GM23338 (cell line): ENCODE measurements around the gene RSRC1. TPM values are rescaled to one million over a fixed set of nuclear protein-coding genes. Genes with fewer than 3 reads are reported as not detected.

Source experiments
- ATAC-seq: fragments of 200-7000 bp; cut with Tn5 transposase; 3 replicates; pipeline ENCODE4 v1.9.1; 2020
- DNase-seq: peaks from one replicate; pipeline ENCODE4 v3.0.0-alpha.2; 2015; ENCODE audit warnings: low spot score
- H2AFZ ChIP-seq: fragments of 200-600 bp; sonication (generic); 2 replicates; pipeline ENCODE4 v1.8.0; 2016; ENCODE audit warnings: antibody characterized with exemption, mild to moderate bottlenecking, moderate library complexity
- H3F3A ChIP-seq: fragments of 200-600 bp; sonication (generic); replicated peaks from 2 replicates; pipeline ENCODE4 v1.8.0; 2017; ENCODE audit warnings: antibody characterized with exemption, mixed run types, low read depth
- H3K27ac ChIP-seq: fragments of 200-600 bp; sonication (generic); 2 replicates; pipeline ENCODE4 v1.6.1; 2016; ENCODE audit warnings: low read depth
- H3K27me3 ChIP-seq: fragments of 200-600 bp; sonication (generic); 2 replicates; pipeline ENCODE4 v1.8.0; 2016; ENCODE audit warnings: mild to moderate bottlenecking, mixed run types, moderate library complexity; ENCODE audit not compliant: insufficient read depth
- H3K36me3 ChIP-seq: fragments of 200-600 bp; sonication (generic); 2 replicates; pipeline ENCODE4 v1.8.0; 2016; ENCODE audit warnings: mild to moderate bottlenecking; ENCODE audit not compliant: insufficient read depth
- H3K4me1 ChIP-seq: fragments of 200-600 bp; sonication (generic); 2 replicates; pipeline ENCODE4 v1.8.0; 2016; ENCODE audit warnings: mild to moderate bottlenecking, moderate library complexity; ENCODE audit not compliant: insufficient read depth
- H3K4me2 ChIP-seq: fragments of 200-600 bp; sonication (generic); 2 replicates; pipeline ENCODE4 v1.7.1; 2017; ENCODE audit warnings: mixed run types
- H3K4me3 ChIP-seq: fragments of 200-600 bp; sonication (generic); 2 replicates; pipeline ENCODE4 v1.6.1; 2016; ENCODE audit warnings: mixed run types
- H3K79me2 ChIP-seq: fragments of 200-600 bp; sonication (generic); replicated peaks from 2 replicates; pipeline ENCODE4 v1.8.0; 2017; ENCODE audit warnings: mild to moderate bottlenecking; ENCODE audit not compliant: insufficient read depth
- H3K9me2 ChIP-seq: fragments of 200-600 bp; sonication (generic); 2 replicates; pipeline ENCODE4 v1.8.0; 2017; ENCODE audit not compliant: insufficient read depth
- H4K20me1 ChIP-seq: fragments of 200-600 bp; sonication (generic); replicated peaks from 2 replicates; pipeline ENCODE4 v1.8.0; 2017; ENCODE audit warnings: mild to moderate bottlenecking; ENCODE audit not compliant: insufficient read depth
- H3K27ac Mint-ChIP-seq: 2 replicates; pipeline ENCODE4 v1.8.0; 2020; ENCODE audit warnings: inconsistent platforms, mild to moderate bottlenecking, moderate library complexity, mixed read lengths
- H3K27me3 Mint-ChIP-seq: 3 replicates; pipeline ENCODE4 v1.8.0; 2022; ENCODE audit warnings: low read depth, mild to moderate bottlenecking, moderate library complexity, mixed read lengths, inconsistent platforms; ENCODE audit not compliant: insufficient read depth, poor library complexity
- H3K36me3 Mint-ChIP-seq: 3 replicates; pipeline ENCODE4 v1.8.0; 2021; ENCODE audit warnings: low read depth, mild to moderate bottlenecking, inconsistent platforms, moderate library complexity, mixed read lengths
- H3K4me1 Mint-ChIP-seq: 3 replicates; pipeline ENCODE4 v1.8.0; 2020; ENCODE audit warnings: mild to moderate bottlenecking, inconsistent platforms, mixed read lengths
- H3K4me3 Mint-ChIP-seq: 3 replicates; pipeline ENCODE4 v1.8.0; 2021; ENCODE audit warnings: moderate library complexity, mild to moderate bottlenecking, inconsistent platforms, mixed read lengths
- H3K9me3 Mint-ChIP-seq: 3 replicates; pipeline ENCODE4 v1.8.0; 2020; ENCODE audit warnings: moderate library complexity, mild to moderate bottlenecking, inconsistent platforms, mixed read lengths
- CREB1 ChIP-seq: fragments of 250-450 bp; sonication (Bioruptor Pico); IDR thresholded peaks from 2 replicates; pipeline ENCODE4 v1.5.0; 2020; ENCODE audit warnings: low read depth, mild to moderate bottlenecking, moderate library complexity
- EZH2phosphoT487 ChIP-seq: fragments of 200-600 bp; sonication (generic); IDR thresholded peaks from one replicate; pipeline ENCODE4 v1.8.1; 2018; ENCODE audit warnings: antibody characterized with exemption; ENCODE audit not compliant: unreplicated experiment
- STAT1 ChIP-seq: IDR thresholded peaks from one replicate; pipeline ENCODE4 v1.6.1; 2016; ENCODE audit warnings: antibody characterized with exemption; ENCODE audit not compliant: unreplicated experiment
- ZNF114 ChIP-seq: fragments of 250-450 bp; sonication (Bioruptor Pico); IDR thresholded peaks from 2 replicates; pipeline ENCODE4 v1.5.0; 2020; ENCODE audit warnings: mild to moderate bottlenecking, moderate library complexity
- ZNF331 ChIP-seq: fragments of 250-450 bp; sonication (Bioruptor Pico); IDR thresholded peaks from 2 replicates; pipeline ENCODE4 v1.5.0; 2020; ENCODE audit warnings: low read depth, mild to moderate bottlenecking, moderate library complexity
- polyA plus RNA-seq: library from polyadenylated mRNA; unstranded; fragments of >200 nt; fragmentation: Nextera tagmentation; extraction: Ambion mirVana; gene quantifications from 2 replicates; pipeline ENCODE4 v1.2.1, GENCODE V29; 2016
- total RNA-seq: library from RNA; depleted of rRNA; stranded (reverse); fragments of >200 nt; shearing (Covaris generic); gene quantifications from 2 replicates; pipeline ENCODE4 v1.2.3, GENCODE V29; 2014
- TF ChIP-seq, protein P1 (sequence below), 2 experiments: fragments of 200-600 bp in 1 of 2; sonication (generic) in 1 of 2; conservative IDR thresholded peaks; 2 replicates each; pipeline versions ENCODE4 v1.5.1 to v1.6.1; 2016 to 2017; ENCODE audit warnings: antibody characterized with exemption in 2 of 2, low read depth in 2 of 2, mild to moderate bottlenecking in 2 of 2, moderate library complexity in 1 of 2
- TF ChIP-seq, protein P2 (sequence below): fragments of 250-450 bp; sonication (Bioruptor Pico); IDR thresholded peaks from 2 replicates; pipeline ENCODE4 v1.5.0; 2020; ENCODE audit warnings: mild to moderate bottlenecking, moderate library complexity
- TF ChIP-seq, protein P3 (sequence below): IDR thresholded peaks from 2 replicates; pipeline ENCODE4 v1.6.1; 2016; ENCODE audit warnings: antibody characterized with exemption
- TF ChIP-seq, protein P4 (sequence below): IDR thresholded peaks from one replicate; pipeline ENCODE4 v1.6.1; 2018; ENCODE audit warnings: antibody characterized with exemption; ENCODE audit not compliant: unreplicated experiment

Gene RSRC1
- total and polyA plus RNA-seq, 2 experiments from 2014 or later, result 32.5 to 76.8 TPM

DNA sequence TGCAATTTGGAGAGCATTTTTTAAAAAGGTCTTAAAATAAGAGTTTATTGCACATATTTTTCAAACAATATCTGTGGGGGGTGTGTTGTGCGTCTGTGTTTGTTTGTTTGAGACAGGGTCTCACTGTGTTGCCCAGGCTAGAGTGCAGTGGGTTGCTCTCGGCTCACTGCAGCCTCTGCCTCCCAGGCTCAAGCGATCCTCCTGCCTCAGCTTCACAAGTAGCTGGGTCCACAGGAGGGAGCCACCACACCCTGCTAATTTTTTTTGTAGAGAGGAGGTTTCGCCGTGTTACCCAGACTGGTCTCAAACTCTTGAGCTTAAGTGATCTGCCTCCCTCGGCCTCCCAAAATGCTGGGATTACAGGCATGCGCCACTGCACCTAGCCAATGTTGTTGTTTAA is 463.8 kb downstream of the RSRC1 start:
- Histone ChIP-seq H3K4me3 (no peak overlapping the region), H3K27me3 (peaks cover 14% of the 10 kb centered on the region), H3K4me2 (no peak overlapping the region), H3K79me2 (peaks cover 25% of the 10 kb centered on the region; the same call in 1 of the 2 replicates), H3F3A (no peaks in the 10 kb centered on the region), H3K27ac (no peak overlapping the region), H3K9me2 (no peaks in the 10 kb centered on the region), H2AFZ (no peak overlapping the region), H3K4me1 (peaks cover 20% of the 10 kb centered on the region), H4K20me1 (no peaks in the 10 kb centered on the region; the same call in 1 of the 2 replicates), H3K36me3 (no peaks in the 10 kb centered on the region)
- no peak for ATAC-seq
- H3K9me3 Mint-ChIP-seq, result peaks cover 9% of the 10 kb centered on the region; the same call in 2 of the 3 replicates
- DNase-seq, result peak; percentile 47
- TF ChIP-seq ZNF331 (CRISPR knock-in tag), result no peak
- TF ChIP-seq, protein P1, sequence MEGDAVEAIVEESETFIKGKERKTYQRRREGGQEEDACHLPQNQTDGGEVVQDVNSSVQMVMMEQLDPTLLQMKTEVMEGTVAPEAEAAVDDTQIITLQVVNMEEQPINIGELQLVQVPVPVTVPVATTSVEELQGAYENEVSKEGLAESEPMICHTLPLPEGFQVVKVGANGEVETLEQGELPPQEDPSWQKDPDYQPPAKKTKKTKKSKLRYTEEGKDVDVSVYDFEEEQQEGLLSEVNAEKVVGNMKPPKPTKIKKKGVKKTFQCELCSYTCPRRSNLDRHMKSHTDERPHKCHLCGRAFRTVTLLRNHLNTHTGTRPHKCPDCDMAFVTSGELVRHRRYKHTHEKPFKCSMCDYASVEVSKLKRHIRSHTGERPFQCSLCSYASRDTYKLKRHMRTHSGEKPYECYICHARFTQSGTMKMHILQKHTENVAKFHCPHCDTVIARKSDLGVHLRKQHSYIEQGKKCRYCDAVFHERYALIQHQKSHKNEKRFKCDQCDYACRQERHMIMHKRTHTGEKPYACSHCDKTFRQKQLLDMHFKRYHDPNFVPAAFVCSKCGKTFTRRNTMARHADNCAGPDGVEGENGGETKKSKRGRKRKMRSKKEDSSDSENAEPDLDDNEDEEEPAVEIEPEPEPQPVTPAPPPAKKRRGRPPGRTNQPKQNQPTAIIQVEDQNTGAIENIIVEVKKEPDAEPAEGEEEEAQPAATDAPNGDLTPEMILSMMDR (conservative IDR thresholded peaks at IDR 0.05; ENCODE audit: low read depth in 2 of 2), result peak; percentile 37 to 57; a peak in 2 of 4 replicates
- no peak overlapping the region for H3K27ac Mint-ChIP-seq
- H3K27me3 Mint-ChIP-seq, result peaks cover 25% of the 10 kb centered on the region
- no peaks in the 10 kb centered on the region; the same call in 2 of the 3 replicates for H3K36me3 Mint-ChIP-seq
- no peak overlapping the region for H3K4me3 Mint-ChIP-seq
- H3K4me1 Mint-ChIP-seq, result peaks cover 16% of the 10 kb centered on the region; the same call in 2 of the 3 replicates

DNA sequence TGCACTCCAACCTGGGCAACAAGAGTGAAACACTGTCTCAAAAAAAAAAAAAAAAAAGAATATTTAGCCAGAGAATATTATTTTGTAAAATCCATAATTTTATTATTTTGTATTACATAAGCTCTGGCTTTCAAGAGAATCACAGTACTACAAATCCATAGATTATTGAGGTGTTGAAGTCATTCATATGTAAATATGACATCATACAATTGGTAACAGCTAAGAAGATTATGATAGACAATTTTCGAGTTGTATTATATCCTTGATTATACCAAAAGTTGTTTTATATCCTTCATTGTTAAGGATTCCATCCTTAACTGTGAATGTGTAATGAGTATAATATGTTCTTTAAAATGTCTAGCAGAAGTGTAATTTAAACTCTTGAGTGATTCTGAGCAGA is 464.8 kb downstream of the RSRC1 start:
- H3K4me3 Mint-ChIP-seq, result no peak overlapping the region
- Histone ChIP-seq H3K4me3 (no peak overlapping the region), H2AFZ (no peak overlapping the region), H3K27me3 (peaks cover 14% of the 10 kb centered on the region), H3K36me3 (no peaks in the 10 kb centered on the region), H3F3A (no peaks in the 10 kb centered on the region), H3K4me2 (peak overlapping the region; percentile 44; the same call in 1 of the 2 replicates), H3K9me2 (no peaks in the 10 kb centered on the region), H3K79me2 (peaks cover 33% of the 10 kb centered on the region), H4K20me1 (no peaks in the 10 kb centered on the region; the same call in 1 of the 2 replicates), H3K4me1 (peaks cover 20% of the 10 kb centered on the region), H3K27ac (no peak overlapping the region)
- H3K27me3 Mint-ChIP-seq, result peaks cover 25% of the 10 kb centered on the region
- H3K27ac Mint-ChIP-seq, result no peak overlapping the region
- no peaks in the 10 kb centered on the region; the same call in 2 of the 3 replicates for H3K36me3 Mint-ChIP-seq
- H3K9me3 Mint-ChIP-seq, result peaks cover 9% of the 10 kb centered on the region; the same call in 2 of the 3 replicates
- H3K4me1 Mint-ChIP-seq, result peaks cover 16% of the 10 kb centered on the region; the same call in 2 of the 3 replicates
- DNase-seq (no peak), ATAC-seq (no peak)
- TF ChIP-seq, protein P2, sequence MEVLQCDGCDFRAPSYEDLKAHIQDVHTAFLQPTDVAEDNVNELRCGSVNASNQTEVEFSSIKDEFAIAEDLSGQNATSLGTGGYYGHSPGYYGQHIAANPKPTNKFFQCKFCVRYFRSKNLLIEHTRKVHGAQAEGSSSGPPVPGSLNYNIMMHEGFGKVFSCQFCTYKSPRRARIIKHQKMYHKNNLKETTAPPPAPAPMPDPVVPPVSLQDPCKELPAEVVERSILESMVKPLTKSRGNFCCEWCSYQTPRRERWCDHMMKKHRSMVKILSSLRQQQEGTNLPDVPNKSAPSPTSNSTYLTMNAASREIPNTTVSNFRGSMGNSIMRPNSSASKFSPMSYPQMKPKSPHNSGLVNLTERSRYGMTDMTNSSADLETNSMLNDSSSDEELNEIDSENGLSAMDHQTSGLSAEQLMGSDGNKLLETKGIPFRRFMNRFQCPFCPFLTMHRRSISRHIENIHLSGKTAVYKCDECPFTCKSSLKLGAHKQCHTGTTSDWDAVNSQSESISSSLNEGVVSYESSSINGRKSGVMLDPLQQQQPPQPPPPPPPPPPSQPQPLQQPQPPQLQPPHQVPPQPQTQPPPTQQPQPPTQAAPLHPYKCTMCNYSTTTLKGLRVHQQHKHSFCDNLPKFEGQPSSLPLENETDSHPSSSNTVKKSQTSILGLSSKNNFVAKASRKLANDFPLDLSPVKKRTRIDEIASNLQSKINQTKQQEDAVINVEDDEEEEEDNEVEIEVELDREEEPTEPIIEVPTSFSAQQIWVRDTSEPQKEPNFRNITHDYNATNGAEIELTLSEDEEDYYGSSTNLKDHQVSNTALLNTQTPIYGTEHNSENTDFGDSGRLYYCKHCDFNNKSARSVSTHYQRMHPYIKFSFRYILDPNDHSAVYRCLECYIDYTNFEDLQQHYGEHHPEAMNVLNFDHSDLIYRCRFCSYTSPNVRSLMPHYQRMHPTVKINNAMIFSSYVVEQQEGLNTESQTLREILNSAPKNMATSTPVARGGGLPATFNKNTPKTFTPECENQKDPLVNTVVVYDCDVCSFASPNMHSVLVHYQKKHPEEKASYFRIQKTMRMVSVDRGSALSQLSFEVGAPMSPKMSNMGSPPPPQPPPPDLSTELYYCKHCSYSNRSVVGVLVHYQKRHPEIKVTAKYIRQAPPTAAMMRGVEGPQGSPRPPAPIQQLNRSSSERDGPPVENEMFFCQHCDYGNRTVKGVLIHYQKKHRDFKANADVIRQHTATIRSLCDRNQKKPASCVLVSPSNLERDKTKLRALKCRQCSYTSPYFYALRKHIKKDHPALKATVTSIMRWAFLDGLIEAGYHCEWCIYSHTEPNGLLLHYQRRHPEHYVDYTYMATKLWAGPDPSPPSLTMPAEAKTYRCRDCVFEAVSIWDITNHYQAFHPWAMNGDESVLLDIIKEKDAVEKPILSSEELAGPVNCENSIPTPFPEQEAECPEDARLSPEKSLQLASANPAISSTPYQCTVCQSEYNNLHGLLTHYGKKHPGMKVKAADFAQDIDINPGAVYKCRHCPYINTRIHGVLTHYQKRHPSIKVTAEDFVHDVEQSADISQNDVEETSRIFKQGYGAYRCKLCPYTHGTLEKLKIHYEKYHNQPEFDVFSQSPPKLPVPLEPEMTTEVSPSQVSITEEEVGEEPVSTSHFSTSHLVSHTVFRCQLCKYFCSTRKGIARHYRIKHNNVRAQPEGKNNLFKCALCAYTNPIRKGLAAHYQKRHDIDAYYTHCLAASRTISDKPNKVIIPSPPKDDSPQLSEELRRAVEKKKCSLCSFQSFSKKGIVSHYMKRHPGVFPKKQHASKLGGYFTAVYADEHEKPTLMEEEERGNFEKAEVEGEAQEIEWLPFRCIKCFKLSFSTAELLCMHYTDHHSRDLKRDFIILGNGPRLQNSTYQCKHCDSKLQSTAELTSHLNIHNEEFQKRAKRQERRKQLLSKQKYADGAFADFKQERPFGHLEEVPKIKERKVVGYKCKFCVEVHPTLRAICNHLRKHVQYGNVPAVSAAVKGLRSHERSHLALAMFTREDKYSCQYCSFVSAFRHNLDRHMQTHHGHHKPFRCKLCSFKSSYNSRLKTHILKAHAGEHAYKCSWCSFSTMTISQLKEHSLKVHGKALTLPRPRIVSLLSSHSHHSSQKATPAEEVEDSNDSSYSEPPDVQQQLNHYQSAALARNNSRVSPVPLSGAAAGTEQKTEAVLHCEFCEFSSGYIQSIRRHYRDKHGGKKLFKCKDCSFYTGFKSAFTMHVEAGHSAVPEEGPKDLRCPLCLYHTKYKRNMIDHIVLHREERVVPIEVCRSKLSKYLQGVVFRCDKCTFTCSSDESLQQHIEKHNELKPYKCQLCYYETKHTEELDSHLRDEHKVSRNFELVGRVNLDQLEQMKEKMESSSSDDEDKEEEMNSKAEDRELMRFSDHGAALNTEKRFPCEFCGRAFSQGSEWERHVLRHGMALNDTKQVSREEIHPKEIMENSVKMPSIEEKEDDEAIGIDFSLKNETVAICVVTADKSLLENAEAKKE (CRISPR knock-in tag), result no peak
- TF ChIP-seq STAT1, result no peak
- no peak for TF ChIP-seq ZNF114 (CRISPR knock-in tag)
- TF ChIP-seq, protein P3, sequence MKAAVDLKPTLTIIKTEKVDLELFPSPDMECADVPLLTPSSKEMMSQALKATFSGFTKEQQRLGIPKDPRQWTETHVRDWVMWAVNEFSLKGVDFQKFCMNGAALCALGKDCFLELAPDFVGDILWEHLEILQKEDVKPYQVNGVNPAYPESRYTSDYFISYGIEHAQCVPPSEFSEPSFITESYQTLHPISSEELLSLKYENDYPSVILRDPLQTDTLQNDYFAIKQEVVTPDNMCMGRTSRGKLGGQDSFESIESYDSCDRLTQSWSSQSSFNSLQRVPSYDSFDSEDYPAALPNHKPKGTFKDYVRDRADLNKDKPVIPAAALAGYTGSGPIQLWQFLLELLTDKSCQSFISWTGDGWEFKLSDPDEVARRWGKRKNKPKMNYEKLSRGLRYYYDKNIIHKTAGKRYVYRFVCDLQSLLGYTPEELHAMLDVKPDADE, result no peak
- no peak for TF ChIP-seq CREB1 (CRISPR knock-in tag)
- TF ChIP-seq, protein P4, sequence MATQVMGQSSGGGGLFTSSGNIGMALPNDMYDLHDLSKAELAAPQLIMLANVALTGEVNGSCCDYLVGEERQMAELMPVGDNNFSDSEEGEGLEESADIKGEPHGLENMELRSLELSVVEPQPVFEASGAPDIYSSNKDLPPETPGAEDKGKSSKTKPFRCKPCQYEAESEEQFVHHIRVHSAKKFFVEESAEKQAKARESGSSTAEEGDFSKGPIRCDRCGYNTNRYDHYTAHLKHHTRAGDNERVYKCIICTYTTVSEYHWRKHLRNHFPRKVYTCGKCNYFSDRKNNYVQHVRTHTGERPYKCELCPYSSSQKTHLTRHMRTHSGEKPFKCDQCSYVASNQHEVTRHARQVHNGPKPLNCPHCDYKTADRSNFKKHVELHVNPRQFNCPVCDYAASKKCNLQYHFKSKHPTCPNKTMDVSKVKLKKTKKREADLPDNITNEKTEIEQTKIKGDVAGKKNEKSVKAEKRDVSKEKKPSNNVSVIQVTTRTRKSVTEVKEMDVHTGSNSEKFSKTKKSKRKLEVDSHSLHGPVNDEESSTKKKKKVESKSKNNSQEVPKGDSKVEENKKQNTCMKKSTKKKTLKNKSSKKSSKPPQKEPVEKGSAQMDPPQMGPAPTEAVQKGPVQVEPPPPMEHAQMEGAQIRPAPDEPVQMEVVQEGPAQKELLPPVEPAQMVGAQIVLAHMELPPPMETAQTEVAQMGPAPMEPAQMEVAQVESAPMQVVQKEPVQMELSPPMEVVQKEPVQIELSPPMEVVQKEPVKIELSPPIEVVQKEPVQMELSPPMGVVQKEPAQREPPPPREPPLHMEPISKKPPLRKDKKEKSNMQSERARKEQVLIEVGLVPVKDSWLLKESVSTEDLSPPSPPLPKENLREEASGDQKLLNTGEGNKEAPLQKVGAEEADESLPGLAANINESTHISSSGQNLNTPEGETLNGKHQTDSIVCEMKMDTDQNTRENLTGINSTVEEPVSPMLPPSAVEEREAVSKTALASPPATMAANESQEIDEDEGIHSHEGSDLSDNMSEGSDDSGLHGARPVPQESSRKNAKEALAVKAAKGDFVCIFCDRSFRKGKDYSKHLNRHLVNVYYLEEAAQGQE, result no peak
- no peak for TF ChIP-seq EZH2phosphoT487
